HG03565 (cell line): ENCODE data around the gene PRMT7.
A peak's percentile ranks its signal among the peaks of the same experiment; 100 is the strongest.

Source experiments
- ATAC-seq: cut with Tn5 transposase; IDR thresholded peaks from one replicate; pipeline ENCODE4 v1.9.1; 2021; ENCODE audit warnings: mild to moderate bottlenecking, moderate library complexity; ENCODE audit not compliant: unreplicated experiment

The PRMT7 gene

GRCh38 chr16:68361485-68361884 is 50.7 kb downstream of the PRMT7 start:
- no peak for ATAC-seq

GRCh38 chr16:68362262-68362913 is 51.6 kb downstream of the PRMT7 start:
- ATAC-seq: no peak

- ATAC-seq: no peak
Measured at GRCh38 chr16:68362947-68363657, 52.3 kb downstream of the PRMT7 start.

- ATAC-seq: no peak
Measured at GRCh38 chr16:68363658-68364521, 53.1 kb downstream of the PRMT7 start.

GRCh38 chr16:68364561-68364998 is 53.8 kb downstream of the PRMT7 start:
- ATAC-seq: no peak

DNA sequence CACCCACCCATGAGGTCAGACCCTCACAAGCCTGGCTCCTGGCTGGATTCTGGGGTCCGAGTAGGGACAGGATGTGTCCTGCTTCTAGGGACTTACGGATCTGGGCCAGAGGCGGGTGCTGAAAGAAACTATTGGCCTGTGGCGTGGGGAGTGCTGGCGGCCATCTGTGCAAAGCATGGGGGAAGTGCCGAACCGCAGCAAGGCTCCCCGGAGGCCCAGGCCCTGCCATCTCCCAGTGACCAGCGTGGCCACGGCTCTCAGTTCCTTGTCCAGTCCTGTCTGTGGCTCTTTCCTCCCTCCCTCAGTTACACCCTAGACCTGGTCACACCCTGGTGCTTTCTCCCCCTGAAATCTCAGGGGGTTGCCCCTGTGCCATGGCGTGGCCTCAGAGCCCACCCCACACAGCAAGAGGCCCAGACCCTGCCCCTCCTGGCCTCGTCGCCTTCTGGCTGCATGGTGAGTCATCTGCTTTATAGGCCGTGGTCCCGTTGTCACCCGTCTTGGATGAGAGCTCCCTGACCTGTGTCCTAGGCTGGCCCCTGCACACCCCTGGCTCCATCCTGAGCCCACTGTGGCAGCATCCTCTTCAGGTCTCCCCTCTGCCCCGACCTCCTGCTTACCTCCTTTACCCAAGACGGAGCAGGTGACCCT is 54.5 kb downstream of the PRMT7 start:
- ATAC-seq: no peak

DNA sequence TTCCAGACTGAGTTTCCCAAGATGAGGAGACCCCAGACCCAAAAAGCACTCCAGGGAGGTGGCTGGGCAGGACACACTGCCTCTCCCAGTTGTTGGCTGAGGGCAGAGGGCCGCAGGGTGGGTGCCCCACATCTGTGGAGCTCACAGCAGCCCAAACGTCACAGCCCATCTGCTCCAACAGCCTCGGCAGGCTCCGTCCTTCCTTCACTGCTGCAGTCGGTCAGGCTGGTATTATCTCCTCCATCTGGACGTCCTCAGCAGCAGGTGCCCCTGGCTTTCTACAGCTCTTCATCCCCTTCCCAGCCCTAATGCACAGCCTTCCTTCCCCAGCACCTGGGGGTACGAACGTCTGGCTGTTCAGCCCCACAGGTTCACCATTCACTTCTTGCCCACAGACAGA is 55.2 kb downstream of the PRMT7 start:
- ATAC-seq: no peak

GRCh38 chr16:68367030-68367429 is 56.2 kb downstream of the PRMT7 start:
- no peak for ATAC-seq

- no peak for ATAC-seq
Measured at GRCh38 chr16:68367440-68367839, 56.6 kb downstream of the PRMT7 start.

- ATAC-seq: no peak
Measured at GRCh38 chr16:68367891-68368290, 57.1 kb downstream of the PRMT7 start.

DNA sequence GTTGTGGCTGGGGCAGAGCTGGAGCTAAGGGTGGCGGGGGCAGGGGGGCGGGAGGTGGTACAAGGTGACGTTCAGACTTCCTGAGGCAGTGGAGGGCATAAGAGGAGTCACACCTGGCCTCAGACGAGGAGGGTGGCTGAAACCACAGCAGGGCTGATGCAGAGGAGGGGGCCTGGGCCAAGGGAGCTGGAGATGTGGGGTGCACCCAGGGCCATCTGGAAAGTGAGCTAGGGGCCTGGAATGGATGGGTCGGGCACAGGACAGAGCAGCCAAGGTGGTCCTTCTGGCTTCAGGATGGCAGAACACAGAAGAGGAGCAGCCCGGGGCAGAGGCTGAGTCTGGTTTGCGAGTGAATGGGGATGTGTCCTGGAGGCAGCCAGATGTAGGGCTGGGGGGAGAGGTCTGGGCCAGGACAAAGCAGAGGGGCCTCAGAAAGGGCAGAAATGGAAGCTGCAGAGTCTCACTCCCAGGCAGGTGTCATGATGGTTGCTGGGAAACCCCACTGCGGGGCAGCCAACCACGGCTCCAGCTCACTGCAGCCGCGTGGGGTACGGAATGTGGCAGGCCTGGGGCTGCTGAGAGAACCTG is 57.6 kb downstream of the PRMT7 start:
- ATAC-seq: no peak

DNA sequence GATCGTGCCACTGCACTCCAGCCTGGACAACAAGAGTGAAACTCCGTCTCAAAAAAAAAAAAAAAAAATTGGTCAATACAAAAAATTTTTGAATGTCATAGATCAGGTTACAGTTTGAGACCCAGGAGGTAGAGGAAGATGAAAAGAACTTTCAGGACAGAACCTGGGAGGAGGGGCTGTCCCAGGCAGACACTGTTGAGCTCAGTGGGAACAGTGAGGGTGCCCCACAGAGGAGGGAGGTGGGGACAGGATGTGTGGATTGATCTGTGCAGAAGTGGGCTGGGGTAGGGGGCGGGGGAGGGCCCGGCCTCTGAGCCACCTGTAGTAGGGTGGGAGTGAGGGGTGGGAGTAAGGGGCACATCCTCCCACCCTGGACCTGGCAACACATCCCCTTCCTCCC is 58.3 kb downstream of the PRMT7 start:
- no peak for ATAC-seq

GRCh38 chr16:68369697-68370580 is 59.1 kb downstream of the PRMT7 start:
- ATAC-seq: peak; percentile 49

- ATAC-seq: no peak
Measured at GRCh38 chr16:68370581-68371275, 59.9 kb downstream of the PRMT7 start.

DNA sequence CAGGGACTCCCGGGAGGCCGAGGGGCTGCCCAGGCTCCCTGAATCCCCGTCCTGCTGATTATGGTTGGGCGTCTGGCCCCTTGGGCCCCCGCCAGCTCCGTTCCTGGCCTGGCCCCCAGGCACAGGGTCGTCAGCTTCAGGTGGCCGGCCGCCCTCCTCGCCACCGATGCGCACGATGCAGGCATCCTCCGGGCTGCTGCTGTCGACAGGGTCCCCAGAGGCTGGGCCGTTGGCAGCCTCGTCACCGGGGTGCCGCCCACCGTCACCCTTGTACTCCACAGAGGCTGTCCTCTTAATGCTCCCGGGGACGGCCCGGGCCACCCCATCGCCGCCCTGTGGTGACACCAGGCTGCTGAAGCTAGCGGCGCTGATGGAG is 60.4 kb downstream of the PRMT7 start:
- ATAC-seq: no peak

- no peak for ATAC-seq
Measured at GRCh38 chr16:68371706-68372380, 61.0 kb downstream of the PRMT7 start.

GRCh38 chr16:68372381-68372720 is 61.5 kb downstream of the PRMT7 start:
- ATAC-seq: no peak

GRCh38 chr16:68372806-68373205 is 62.0 kb downstream of the PRMT7 start:
- no peak for ATAC-seq
